COLO829 (cell line): ENCODE results near the gene OPTC.

Experiments
- DNase-seq: peaks from one replicate; pipeline ENCODE4 v3.0.0; 2012; ENCODE audit warnings: low spot score

OPTC gene

DNA sequence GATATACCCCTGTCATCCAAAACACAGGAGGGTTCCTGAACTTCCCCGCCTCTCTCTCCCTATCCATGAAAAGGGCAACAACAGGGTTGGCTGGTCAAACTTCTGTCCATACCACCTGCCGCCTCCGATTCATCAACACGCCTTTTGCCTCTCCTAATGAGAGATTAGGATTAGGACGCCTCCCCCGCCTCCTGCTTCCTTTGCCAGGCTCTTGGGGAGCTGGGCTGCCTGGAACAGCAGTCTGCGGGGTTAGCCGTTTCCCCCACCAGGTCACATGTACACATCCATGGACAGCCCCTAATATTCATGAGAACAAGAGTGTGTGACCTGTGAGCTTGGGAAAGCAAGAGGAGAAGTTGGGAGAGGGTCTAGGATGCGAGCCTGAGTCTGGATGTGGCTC, 2.3 kb upstream of the OPTC start:
- DNase-seq, result no peak

DNA sequence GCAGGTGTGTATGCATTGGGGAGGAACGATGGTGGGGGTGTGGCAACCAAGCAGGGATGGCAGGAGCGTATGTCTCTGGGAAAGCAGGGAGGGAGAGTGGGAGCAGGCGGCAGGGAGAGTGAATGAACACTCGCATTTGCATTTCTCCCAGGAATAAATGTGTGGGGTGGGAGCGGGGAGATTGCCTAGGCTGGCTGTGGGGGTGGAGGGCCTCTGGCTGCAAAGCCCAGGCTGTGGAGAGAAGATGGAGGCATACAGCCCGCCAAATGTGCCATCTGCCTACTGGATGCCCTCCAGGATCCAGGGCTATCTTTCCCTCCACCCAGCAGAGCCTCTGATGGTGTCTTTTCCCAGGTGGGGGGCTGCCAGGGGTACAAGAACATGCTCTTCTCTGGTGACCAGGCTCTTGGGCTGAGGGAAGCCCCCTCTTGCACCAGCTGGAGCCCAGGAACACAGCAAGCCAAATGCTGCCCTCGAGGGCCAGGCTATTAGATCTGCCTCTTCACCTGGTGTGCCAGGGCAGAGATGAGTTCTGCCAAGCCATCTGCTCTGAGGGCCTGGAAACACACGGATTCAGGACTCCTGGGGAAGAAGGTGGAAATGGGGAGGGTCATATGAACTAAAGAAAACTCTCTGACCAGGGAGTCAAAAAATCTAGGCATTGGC, 1.7 kb upstream of the OPTC start:
- no peak for DNase-seq

DNA sequence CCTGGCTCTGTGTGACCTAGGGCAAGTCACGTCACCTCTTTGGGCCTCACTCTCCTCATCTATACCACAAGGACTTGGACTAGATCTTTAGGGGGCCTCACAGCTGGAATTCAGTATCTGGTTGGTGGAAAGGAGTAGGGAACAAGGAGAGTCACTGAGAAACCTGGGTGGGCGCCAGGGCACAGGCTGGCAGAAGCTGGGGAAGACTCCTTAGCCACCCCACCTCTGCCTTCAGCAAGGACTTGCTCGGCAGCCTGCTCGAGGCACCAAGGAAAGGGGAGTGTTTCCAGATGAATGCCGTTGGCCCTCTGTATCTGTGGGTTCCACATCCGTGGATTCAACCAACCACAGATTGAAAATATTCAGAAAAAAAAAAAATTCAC, 1.2 kb upstream of the OPTC start:
- DNase-seq, result no peak

DNA sequence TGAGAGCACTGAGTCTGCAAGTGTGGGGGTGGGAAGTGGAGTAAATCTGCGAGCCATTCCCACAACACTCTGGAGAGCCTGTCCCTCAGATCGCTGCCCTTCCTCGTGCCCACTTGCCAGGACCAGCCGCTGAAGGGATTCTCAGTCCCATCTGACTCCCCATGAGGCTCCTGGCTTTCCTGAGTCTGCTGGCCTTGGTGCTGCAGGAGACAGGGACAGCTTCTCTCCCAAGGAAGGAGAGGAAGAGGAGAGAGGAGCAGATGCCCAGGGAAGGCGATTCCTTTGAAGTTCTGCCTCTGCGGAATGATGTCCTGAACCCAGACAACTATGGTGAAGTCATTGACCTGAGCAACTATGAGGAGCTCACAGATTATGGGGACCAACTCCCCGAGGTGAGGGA, 1.9 kb downstream of the OPTC start:
- no peak for DNase-seq

DNA sequence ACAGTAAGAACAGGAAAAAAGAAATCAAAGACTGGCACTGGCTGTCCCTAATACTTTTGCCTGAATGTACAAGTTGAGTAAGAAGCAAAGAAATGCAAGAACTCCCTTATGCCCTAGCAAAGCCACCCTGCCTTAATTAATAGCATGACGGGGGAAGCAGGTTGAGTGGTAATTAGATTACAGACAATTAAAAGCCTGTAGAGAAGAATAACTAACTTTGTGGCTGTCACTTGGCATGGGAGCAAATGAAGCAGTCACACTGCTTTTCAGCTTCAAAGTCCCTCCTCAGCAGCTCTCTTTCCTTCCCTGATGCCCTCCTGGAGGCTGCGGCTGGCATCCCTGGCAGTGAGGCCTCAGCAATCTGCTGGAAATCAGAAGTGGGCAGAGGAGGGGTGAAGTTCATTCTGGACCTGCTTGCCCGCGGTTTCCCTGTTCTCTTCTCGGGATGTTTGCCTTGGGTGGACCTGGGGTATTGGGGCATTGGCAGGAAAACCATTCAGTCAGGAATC, 3.4 kb downstream of the OPTC start:
- DNase-seq, result no peak

DNA sequence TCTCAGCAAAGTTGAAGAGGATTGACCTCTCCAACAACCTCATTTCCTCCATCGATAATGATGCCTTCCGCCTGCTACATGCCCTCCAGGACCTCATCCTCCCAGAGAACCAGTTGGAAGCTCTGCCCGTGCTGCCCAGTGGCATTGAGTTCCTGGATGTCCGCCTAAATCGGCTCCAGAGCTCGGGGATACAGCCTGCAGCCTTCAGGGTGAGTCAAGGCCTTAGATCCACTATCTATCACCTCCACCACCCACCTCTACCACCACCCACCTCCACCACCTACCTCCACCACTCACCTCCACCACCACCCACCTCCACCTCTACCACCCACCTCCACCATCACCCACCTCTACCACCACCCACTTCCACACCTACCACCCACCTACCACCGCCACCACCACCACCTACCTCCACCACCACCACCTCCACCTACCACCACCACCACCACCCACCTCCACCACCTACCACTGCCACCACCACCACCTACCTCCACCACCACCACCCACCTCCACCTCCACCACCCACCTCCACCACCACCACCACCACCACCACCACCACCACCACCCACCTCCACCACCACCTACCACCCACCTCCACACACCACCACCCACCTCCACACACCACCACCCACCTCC, 5.8 kb downstream of the OPTC start:
- DNase-seq, result no peak

DNA sequence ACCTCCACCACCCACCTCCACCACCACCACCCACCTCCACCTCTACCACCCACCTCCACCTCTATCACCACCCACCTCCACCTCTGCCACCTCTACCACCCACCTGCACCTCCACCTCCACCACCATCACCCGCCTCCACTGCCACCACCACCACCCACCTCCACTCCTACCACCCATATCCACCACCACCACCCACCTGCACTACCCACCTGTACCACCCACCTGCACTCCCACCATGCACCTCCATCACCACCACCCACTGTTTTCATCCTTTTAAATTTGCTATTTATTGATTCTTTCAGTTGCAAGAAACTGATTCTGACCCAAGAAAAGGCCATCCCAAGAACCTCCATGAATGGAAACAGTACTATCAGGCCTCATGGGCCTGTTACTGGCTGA, 6.3 kb downstream of the OPTC start:
- DNase-seq, result no peak

DNA sequence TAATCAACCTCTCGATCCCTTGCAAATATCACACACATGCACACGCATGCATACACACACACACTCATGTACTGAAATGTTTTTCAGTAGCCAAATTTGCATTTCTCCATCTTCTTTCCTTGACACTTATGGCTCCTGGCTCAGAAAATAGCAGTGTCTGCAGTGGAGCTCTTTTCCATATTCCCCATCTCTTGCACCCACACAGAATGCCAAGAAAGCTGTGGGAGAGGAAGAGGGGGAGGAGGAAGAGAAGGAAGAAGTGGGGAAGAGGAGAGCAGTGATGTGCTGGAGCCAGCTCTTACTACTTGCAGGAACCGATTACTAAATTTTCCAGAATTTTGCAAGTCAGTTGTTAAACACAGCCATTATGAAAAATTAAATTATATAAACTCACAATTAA, 9.9 kb downstream of the OPTC start:
- no peak for DNase-seq

DNA sequence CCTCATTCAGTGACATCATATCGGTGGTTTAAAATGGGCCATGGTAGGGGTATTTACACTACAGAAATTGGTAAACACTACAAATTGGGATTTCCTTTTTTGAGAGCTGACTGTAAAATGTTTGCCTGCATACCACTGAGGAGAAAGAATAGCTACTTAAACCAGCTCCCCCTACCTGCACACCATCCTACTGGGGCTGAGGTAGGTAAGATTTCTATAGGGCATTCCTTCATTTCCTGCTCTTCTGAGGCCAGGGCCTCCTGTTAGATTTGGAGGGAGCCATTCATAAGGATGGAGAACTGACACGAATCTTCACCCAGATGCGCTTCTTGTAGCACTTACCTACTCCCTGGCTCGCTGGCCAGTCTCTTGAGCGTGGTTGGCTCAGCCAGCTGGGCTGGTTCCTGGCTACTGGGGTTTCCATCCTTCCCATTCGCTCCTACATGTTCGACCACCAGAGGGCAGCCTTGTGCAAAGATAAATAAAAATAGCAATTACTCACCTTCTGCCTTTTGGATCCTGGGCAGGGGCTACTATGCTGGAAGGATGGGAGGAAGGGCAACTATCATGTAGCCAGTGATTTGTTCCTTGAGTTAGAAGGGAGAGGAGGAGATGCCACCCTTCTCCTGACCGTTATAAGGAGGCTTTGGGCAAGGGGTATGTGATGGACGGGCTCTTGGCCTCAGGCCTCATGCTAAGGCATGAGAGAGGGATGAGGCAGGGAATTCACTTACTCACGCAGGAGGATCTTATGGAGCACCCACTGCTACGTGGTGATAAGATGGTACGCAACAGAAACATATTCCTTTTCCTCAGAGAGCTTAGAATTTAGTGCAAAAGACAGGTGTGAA, 10.7 kb downstream of the OPTC start:
- DNase-seq, result peak; percentile 91

DNA sequence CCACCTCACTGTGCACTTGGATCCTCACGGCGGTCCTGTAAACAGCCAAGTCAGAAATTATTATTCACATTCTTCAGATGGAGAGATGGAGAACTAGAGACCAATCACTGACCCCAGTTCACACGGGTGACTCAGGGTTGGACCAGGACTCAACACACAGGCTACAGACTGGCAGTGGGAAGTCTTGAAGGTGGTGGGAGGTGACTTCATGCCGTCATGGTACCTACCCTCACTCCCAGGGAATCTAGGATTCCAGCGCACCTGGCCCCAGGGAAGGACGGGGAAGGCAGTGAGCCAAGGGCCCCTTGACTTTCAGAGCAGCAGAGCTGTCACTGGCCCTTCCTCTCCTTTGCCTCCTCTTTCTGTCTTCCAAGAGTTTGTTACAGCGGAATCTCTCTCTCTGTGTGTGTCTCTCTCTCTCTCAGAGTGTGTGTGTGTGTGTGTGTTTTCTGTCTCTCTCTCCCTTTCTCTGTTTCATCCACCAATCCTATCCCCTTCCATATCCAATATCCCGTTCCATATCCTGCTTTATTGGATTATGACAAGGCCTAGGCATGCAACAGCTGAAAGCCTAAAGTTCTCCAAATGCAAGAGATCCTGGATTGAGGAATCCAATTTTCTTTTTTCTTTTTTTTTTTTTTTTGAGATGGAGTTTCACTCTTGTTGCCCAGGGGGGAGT, 11.7 kb downstream of the OPTC start:
- no peak for DNase-seq

DNA sequence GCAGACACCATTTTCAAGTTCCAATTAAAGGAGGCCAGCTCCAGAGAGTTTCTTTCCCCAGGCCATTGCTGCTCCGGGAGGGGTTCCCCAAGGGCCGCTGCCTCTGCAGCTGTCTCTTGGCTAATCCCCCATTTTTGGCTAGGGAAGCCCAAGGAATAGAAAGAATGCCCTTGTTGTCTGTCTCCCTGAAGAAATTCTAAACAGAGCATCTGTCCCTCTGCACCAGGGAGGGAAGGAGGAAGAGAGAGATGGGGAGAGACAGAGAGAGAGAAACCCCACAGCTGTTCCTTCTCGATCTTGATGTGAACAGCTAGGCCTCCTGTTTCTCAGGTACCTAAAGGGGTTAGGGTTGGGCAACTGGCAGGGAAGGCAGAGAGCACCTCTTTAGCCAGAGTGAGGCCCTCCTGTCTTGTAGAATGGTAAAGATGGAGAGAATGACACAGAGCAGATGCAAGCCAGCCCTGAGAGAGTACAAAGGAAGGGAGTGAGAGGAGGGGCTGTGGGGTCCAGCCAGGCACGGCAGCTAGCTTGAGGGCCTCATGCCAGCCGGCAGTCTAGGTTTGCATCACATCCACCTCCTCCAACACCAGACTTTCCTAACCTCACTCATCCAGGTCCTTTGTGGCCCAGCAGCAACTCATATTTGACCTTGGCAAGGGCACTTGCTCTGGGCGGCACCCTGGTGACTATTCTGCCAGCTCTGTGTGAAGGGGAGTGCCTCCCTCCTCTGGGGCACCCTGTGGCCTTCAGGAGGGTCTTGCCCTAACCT, 13.1 kb downstream of the OPTC start:
- no peak for DNase-seq

DNA sequence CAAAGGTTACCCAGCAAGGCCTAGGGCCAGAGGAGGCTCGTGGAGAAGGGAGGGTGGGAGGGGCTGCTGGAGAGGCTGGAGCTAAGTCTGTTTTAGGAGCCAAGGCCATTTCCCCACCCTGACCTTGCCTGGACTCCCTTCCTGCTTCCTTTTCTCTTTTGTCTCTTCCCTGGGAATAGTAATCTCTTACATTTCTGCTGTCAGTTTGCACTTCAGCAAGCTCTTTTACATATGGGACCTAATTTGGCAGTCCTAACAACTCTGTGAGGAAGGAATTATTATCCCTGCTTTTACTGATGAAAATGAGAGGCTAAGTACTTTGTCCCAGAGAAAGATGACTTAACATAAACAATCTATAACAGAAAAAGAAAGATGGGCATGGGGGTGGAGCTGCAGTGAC, 13.8 kb downstream of the OPTC start:
- no peak for DNase-seq

DNA sequence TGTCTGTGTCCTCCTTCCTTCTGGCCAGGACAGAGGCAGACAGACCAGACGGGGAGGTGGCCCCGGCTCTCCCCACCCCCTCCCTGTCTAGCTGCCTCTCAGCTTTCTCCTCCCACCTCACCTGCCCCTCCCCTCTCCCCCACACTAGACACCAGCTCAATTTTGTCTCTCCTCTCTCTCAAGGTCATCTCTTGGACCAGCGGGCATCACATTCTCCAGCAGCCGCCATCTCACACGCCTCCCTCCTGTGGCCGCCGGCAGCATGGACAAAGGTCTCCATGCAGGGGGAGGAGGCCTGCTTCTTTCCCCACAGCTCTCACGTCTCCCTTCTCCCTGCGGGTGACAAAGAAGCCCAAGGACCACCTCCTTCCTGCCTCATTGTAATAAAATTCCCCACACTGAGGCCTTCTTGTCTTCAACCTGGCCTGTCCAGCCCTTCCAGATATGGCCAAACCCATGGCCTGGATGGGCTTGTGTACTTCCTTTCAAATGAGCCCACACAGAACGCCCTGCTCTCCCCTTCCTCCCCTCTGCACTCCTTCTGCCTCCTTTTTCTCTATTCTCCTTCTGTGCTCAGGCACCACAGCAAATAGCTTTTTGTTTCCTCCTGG, 14.6 kb downstream of the OPTC start:
- DNase-seq, result no peak

DNA sequence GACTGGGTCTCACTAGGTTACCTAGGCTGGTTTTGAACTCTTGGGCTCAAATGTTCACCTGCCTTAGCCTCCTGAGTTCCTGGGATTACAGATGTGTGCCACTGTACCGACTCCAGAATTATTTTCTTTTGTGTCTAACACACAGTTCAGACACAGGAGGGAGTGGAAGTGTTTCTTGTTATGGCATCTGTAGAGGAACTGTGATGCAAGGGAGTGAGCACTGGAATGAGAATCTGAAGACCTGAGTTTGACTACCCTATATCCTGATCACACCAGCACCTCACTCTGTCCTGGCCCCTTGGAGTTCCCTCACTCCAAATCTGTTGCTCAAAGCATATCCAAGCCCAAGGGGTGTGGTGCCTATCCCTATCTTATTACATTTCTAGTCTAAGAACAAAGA, 15.2 kb downstream of the OPTC start:
- DNase-seq, result no peak

DNA sequence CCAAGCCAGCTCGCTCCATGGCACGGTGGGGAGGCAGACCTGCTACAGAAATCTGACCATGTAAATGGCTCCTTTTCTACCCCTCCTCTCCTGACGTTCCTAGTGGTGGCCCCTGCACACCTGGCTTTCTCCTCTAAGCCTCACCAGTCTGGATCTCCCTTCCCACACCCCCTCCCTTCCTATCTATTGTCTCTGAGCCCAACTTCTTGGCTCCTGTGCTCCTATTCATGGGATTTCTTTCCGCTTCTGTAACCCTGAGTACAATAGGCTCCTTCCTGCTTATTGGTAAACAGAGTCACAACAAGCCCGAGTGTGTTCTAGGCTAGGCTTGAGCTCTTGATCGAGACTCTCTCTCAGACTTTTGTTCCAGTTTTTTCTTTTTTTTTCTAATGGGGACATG, 17.6 kb downstream of the OPTC start:
- no peak for DNase-seq

DNA sequence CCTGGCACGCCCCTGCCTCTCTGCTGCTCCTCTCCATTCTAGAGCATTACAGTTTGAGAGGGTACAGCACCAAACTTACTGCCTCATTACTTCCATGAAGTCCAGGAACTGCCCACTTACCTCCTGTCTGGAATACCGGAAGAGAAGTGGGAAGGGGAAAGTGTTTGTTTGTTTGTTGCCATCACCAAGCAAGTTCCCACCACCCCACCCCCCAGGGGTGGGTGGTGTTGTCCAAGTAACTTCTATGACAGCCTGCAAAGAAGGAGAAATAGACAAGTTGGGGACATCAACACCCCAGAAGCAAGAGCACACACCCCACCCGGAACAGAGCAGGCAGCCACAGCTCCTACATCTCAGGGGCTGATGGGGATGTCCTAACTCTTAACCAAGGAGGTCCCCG, 18.0 kb downstream of the OPTC start:
- DNase-seq, result no peak

DNA sequence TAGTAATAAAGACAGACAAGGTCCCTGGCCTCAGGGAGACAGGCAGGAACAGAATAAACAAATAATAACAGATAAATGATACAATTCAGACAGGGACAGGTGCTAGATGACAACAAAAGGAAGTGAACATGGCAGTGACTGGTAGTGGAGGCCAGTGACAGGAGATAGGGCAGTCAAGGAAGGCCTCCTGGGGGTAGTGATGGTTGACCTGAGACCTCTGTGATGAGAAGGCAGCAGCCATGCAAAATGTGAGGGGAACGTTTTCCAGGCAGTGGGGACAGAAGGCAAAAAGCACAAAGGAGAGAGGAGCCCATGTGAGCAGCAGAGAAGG, 18.5 kb downstream of the OPTC start:
- DNase-seq, result no peak

DNA sequence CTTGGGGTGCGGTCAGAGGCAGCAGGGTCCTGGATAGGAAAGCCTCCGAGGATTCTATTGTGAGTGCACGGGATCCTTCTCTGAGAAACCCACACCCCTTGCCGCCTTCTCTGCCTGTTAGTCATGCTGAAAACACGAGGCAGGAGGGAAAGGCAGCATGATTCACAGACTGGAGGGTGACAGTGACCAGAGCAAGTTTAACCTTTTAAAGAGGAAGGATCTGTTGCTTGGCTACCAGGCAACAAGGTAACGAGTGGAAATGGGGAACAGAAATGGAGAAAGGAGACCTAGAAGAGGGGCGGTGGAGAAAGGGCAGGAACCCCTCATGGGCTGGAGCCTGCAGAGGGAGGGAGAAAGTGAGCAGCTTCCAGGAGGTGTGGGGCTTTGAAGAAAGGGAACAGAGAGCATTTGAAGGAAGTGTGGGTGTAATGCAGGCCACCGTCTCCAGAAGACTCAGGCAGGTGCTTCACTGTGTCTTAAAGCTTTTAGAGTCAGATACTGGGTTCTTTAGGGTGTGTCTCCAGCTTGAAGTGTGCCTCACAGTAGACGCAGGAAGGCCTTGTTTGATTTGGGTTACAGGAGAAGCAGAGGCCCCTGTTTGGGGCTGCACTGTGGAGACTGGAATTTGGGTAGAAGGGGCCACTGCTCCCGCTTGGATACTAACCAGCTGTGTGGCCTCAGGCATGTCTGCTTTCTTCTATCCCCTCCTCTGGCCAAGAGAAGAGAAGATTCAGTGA, 19.1 kb downstream of the OPTC start:
- peak; percentile 92 for DNase-seq

DNA sequence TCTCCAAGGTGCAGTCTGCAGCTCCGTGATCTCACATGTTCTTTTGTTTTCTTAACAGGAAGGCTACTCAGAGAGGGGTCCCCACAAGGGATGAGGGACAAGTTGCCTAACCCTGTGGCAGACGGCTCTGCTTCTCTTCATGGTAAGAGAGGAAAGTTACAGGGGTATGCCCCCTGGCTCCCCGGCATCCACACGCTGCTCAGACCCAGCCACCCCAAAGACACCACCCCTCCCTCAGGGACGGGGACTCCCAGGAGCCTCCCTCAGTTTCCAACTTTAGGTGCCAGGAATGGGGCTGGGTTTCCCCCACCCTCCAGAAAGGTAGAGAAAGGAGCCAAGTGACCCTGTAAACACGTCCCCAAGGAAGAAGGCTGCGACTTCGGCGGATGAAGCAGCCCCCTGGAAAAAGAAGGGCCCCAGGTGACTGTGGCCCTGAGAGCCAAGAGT, 19.7 kb downstream of the OPTC start:
- DNase-seq, result no peak

DNA sequence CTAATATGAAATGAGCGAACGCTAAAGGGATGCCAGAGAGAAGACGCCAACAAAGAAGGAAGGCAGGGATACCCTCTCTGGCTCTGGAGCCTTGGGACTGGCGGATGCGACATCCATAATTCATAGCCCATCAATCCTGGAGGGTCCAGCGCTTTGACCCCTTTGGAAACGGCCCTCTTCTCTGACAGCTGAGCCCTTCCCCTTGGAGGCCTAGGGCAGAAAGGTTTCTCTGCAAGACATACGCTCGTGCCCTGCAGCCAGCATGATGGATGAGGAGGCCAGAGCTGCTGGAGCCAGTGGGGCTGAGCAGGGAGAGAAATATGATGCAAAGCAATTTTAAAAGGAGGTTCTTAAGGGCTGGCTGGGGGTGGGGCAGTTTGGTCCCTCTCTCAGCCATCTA, 22.2 kb downstream of the OPTC start:
- no peak for DNase-seq

DNA sequence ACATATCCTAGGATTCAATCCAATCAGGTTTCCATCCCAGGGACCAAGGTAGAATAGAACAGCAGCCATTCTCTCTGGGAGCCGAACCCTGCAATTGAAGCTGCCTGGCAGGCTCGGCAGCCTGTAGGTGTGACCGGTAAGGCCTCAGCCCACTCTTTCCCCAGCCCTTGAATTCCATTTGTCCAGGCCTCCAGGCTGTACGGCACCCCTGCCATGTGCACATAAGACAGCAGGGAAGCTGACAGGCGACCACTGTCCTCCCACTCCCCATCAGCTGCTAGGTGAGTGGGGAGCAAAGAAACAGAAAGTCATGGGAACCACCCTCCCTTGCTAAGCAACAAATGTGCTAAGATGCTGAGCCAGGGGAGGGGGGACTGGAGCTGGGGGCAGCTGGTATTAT, 23.0 kb downstream of the OPTC start:
- no peak for DNase-seq
